HepG2 (cell line): ENCODE results near the gene CAMK1D. TPM values are rescaled to one million over a fixed set of nuclear protein-coding genes. Genes with fewer than 3 reads are reported as not detected.

Experiments used
- CENPT ChIP-seq: sonication (generic); formaldehyde crosslinking; IDR thresholded peaks from 2 replicates; pipeline ENCODE4 v1.8.0; 2022; ENCODE audit warnings: low read depth, mild to moderate bottlenecking, moderate library complexity, missing genetic modification reagents
- HMG20B ChIP-seq: conservative IDR thresholded peaks from 2 replicates; pipeline ENCODE4 v1.6.1; 2016; ENCODE audit warnings: missing genetic modification reagents, missing compliant biosample characterization
- HNRNPH1 ChIP-seq: fragments of 200-400 bp; formaldehyde crosslinking; optimal IDR thresholded peaks from 2 replicates; pipeline ENCODE3; 2017; ENCODE audit warnings: mild to moderate bottlenecking, low read depth, low read length
- MATR3 ChIP-seq: sonication (generic); formaldehyde crosslinking; IDR thresholded peaks from 2 replicates; pipeline ENCODE4 v1.4.0; 2020; ENCODE audit warnings: missing genetic modification reagents
- PHF8 ChIP-seq: sonication (generic); formaldehyde crosslinking; IDR thresholded peaks from 2 replicates; pipeline ENCODE4 v1.5.0; 2020; ENCODE audit warnings: missing genetic modification reagents
- SCMH1 ChIP-seq: sonication (generic); formaldehyde crosslinking; IDR thresholded peaks from 2 replicates; pipeline ENCODE4 v1.9.0; 2021; ENCODE audit warnings: missing genetic modification reagents, mild to moderate bottlenecking, borderline replicate concordance
- THAP8 ChIP-seq: sonication (generic); formaldehyde crosslinking; IDR thresholded peaks from 2 replicates; pipeline ENCODE4 v1.5.1; 2020; ENCODE audit warnings: missing genetic modification reagents, mild to moderate bottlenecking, borderline replicate concordance
- UBTF ChIP-seq: sonication (generic); formaldehyde crosslinking; IDR thresholded peaks from 2 replicates; pipeline ENCODE4 v1.4.0; 2020; ENCODE audit warnings: mild to moderate bottlenecking, missing genetic modification reagents
- YY1 ChIP-seq: IDR thresholded peaks from 2 replicates; pipeline ENCODE4 v1.6.1; 2011; ENCODE audit warnings: low read length, low read depth, moderate library complexity, mild to moderate bottlenecking; ENCODE audit not compliant: insufficient read depth, insufficient replicate concordance
- ZBTB20 ChIP-seq: sonication (generic); formaldehyde crosslinking; IDR thresholded peaks from 2 replicates; pipeline ENCODE4 v1.8.1; 2023; ENCODE audit warnings: missing genetic modification reagents, low read depth, mild to moderate bottlenecking, borderline replicate concordance
- ZBTB46 ChIP-seq: sonication (generic); formaldehyde crosslinking; IDR thresholded peaks from 2 replicates; pipeline ENCODE4 v1.4.0; 2020; ENCODE audit warnings: mild to moderate bottlenecking, missing genetic modification reagents, borderline replicate concordance
- ZMAT5 ChIP-seq: sonication (generic); formaldehyde crosslinking; IDR thresholded peaks from 2 replicates; pipeline ENCODE4 v1.5.0; 2020; ENCODE audit warnings: mild to moderate bottlenecking, low read depth, missing genetic modification reagents, borderline replicate concordance
- ZNF446 ChIP-seq: sonication (generic); formaldehyde crosslinking; IDR thresholded peaks from 2 replicates; pipeline ENCODE4 v1.5.0; 2020; ENCODE audit warnings: mild to moderate bottlenecking, missing genetic modification reagents
- ZNF609 ChIP-seq: sonication (generic); formaldehyde crosslinking; IDR thresholded peaks from 2 replicates; pipeline ENCODE4 v1.4.0; 2020; ENCODE audit warnings: mild to moderate bottlenecking, missing genetic modification reagents, borderline replicate concordance
- ZNF670 ChIP-seq: sonication (generic); formaldehyde crosslinking; IDR thresholded peaks from 2 replicates; pipeline ENCODE4 v1.8.0; 2022; ENCODE audit warnings: mild to moderate bottlenecking, missing genetic modification reagents, borderline replicate concordance
- ZNF713 ChIP-seq: sonication (generic); formaldehyde crosslinking; IDR thresholded peaks from 2 replicates; pipeline ENCODE4 v1.4.0; 2020; ENCODE audit warnings: mild to moderate bottlenecking, missing genetic modification reagents
- ZNF782 ChIP-seq: sonication (generic); formaldehyde crosslinking; IDR thresholded peaks from 2 replicates; pipeline ENCODE4 v1.4.0; 2020; ENCODE audit warnings: missing genetic modification reagents, mild to moderate bottlenecking, borderline replicate concordance
- ZSCAN21 ChIP-seq: sonication (generic); formaldehyde crosslinking; IDR thresholded peaks from 2 replicates; pipeline ENCODE4 v1.8.0; 2022; ENCODE audit warnings: mild to moderate bottlenecking, missing genetic modification reagents, moderate library complexity, borderline replicate concordance
- polyA plus RNA-seq, 8 experiments: library from polyadenylated mRNA; depleted of rRNA in 3 of 8; stranded (reverse) in 7 of 8; unstranded in 1 of 8; fragments of >200 nt; fragmentation: Illumina TruSeq in 4 of 8; extraction: Trizol in 4 of 8; gene quantifications; 2 replicates each; pipeline versions ENCODE4 v1.2.1 to v1.2.3, GENCODE V29; 2011 to 2016; ENCODE audit warnings: low read depth in 4 of 8, missing spikeins in 1 of 8, mixed read lengths in 1 of 8; ENCODE audit not compliant: insufficient read depth in 1 of 8
- total RNA-seq, 5 experiments: library from RNA; depleted of rRNA; stranded (reverse); fragments of >200 nt; fragmentation: Illumina TruSeq; extraction: Trizol; gene quantifications; 2 replicates each; pipeline ENCODE4 v1.2.3, GENCODE V29; 2016; ENCODE audit warnings: low read depth in 1 of 5

CAMK1D gene
- total and polyA plus RNA-seq, 2 of the 13 experiments (the other 11 are each of a cell fraction or from before 2014, with no cell fraction given) = under 0.01 TPM; not detected in 1

- TF ChIP-seq ZNF782 (CRISPR knock-in tag) (no peak), MATR3 (CRISPR knock-in tag) (no peak), SCMH1 (no peak), UBTF (CRISPR knock-in tag) (peak; percentile 51; the same call in 1 of the 2 replicates), CENPT (CRISPR knock-in tag) (no peak), PHF8 (CRISPR knock-in tag) (no peak), ZNF713 (CRISPR knock-in tag) (no peak), ZBTB20 (CRISPR knock-in tag) (no peak), ZNF609 (CRISPR knock-in tag) (no peak), ZSCAN21 (no peak), ZMAT5 (CRISPR knock-in tag) (no peak), HMG20B (no peak), ZNF446 (CRISPR knock-in tag) (no peak), ZNF670 (CRISPR knock-in tag) (no peak), HNRNPH1 (no peak), ZBTB46 (no peak), THAP8 (no peak), YY1 (no peak)
Observed at GRCh38 chr10:12605580-12606405, 256.4 kb downstream of the CAMK1D start (continued).
